ENCODE measurements around the gene RTEL1.

DNA sequence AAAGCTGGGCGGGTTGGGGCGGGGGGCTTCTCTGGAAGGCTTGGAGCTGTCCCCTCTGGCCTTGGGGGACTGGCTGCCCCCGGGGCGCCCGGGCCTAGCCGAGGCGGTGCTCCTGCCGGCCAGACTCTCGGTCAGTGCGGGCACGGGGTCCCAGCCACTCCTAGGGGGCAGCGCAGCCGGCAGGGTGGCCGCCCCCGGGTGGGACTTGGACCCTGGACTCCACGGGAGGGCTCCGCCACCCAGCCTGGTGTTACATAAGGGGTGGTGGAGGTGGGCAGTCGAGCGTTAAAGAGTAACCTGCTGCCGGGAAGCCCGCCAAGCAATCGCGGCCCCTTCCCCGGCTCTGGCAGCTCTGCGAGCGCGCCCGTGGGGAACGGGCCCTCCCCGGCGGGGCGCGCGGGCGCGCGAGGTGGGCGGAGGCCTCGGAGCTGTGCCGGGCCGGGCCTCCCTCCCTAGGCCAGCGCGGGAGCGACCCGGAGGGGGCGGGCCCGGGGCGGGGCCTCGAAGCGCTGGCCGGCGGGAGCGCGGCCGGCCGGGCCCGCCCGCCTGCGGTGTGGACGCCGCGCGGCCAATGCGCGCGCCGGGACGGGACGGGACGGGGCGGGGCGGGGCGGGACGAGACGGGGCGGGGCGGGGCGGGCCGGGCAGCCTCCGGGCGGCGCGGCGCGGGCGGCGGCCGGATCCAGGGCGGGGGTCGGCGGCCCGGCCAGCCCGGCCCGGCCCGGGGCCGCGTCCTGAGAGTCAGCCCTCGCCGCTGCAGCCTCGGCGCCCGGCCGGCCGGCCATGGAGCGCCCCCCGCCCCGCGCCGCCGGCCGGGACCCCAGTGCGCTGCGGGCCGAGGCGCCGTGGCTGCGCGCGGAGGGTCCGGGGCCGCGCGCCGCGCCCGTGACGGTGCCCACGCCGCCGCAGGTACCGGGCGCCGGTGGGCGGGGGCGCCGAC, 81.3 kb downstream of the RTEL1 start, which contains the start of gene SLC2A4RG:
- TF ChIP-seq, protein P1, sequence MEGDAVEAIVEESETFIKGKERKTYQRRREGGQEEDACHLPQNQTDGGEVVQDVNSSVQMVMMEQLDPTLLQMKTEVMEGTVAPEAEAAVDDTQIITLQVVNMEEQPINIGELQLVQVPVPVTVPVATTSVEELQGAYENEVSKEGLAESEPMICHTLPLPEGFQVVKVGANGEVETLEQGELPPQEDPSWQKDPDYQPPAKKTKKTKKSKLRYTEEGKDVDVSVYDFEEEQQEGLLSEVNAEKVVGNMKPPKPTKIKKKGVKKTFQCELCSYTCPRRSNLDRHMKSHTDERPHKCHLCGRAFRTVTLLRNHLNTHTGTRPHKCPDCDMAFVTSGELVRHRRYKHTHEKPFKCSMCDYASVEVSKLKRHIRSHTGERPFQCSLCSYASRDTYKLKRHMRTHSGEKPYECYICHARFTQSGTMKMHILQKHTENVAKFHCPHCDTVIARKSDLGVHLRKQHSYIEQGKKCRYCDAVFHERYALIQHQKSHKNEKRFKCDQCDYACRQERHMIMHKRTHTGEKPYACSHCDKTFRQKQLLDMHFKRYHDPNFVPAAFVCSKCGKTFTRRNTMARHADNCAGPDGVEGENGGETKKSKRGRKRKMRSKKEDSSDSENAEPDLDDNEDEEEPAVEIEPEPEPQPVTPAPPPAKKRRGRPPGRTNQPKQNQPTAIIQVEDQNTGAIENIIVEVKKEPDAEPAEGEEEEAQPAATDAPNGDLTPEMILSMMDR (IDR thresholded peaks at IDR 0.05) = no peak
- no peak for TF ChIP-seq POLR2A (IDR thresholded peaks at IDR 0.05)
